HG03045 (cell line): Measurements from ENCODE around the gene RPS6KC1.
"Not testable (repeated sequence)": the region's sequence is repeated elsewhere in the genome, so short reads cannot be mapped to it uniquely, and the experiment has no call there.

ENCODE experiments used
- ATAC-seq: cut with Tn5 transposase; IDR thresholded peaks from one replicate; pipeline ENCODE4 v1.9.1; 2021; ENCODE audit warnings: mild to moderate bottlenecking, moderate library complexity; ENCODE audit not compliant: unreplicated experiment

The RPS6KC1 gene

GRCh38 chr1:213051127-213051880 lies at the start of gene RPS6KC1:
TSS of gene RPS6KC1 (plus strand) at chr1:213051241. CDS start at chr1:213051405, 164 bp downstream.
- peak; percentile 99 for ATAC-seq

GRCh38 chr1:213003256-213003655 lies 47.8 kb upstream of the RPS6KC1 start:
- peak; percentile 69 for ATAC-seq

- no peak for ATAC-seq
Measured at GRCh38 chr1:213008564-213008963, 42.5 kb upstream of the RPS6KC1 start.

- no peak for ATAC-seq
Measured at GRCh38 chr1:213014642-213015041, 36.4 kb upstream of the RPS6KC1 start.

- ATAC-seq: peak; percentile 89
Measured at GRCh38 chr1:213015099-213016050, 35.7 kb upstream of the RPS6KC1 start, which contains the start of gene ANGEL2. TSS of gene ANGEL2 (minus strand) at chr1:213015867. CDS start at chr1:213015671, 196 bp downstream.

- ATAC-seq: no peak
Measured at GRCh38 chr1:213017447-213018273, 33.4 kb upstream of the RPS6KC1 start.

- ATAC-seq: no peak
Measured at GRCh38 chr1:213019450-213019849, 31.6 kb upstream of the RPS6KC1 start.

GRCh38 chr1:213020016-213020415 lies 31.0 kb upstream of the RPS6KC1 start:
- no peak for ATAC-seq

- ATAC-seq: not testable (repeated sequence)
Measured at GRCh38 chr1:213027024-213027423, 24.0 kb upstream of the RPS6KC1 start.

GRCh38 chr1:213032651-213033050 lies 18.4 kb upstream of the RPS6KC1 start:
- no peak for ATAC-seq

GRCh38 chr1:213034713-213035112 lies 16.3 kb upstream of the RPS6KC1 start:
- no peak for ATAC-seq

- no peak for ATAC-seq
Measured at GRCh38 chr1:213035573-213035972, 15.5 kb upstream of the RPS6KC1 start.

GRCh38 chr1:213041443-213041842 lies 9.6 kb upstream of the RPS6KC1 start:
- ATAC-seq: no peak

- ATAC-seq: not testable (repeated sequence)
Measured at GRCh38 chr1:213045321-213046226, 5.5 kb upstream of the RPS6KC1 start.

GRCh38 chr1:213049232-213049631 lies 1.8 kb upstream of the RPS6KC1 start:
- no peak for ATAC-seq

- ATAC-seq: peak; percentile 14
Measured at GRCh38 chr1:213050745-213051126, 305 bp upstream of the RPS6KC1 start.

- no peak for ATAC-seq
Measured at GRCh38 chr1:213051881-213052202, 801 bp downstream of the RPS6KC1 start.

GRCh38 chr1:213053455-213053854 lies 2.4 kb downstream of the RPS6KC1 start:
- no peak for ATAC-seq

- no peak for ATAC-seq
Measured at GRCh38 chr1:213054142-213054541, 3.1 kb downstream of the RPS6KC1 start.
